Gastroesophageal sphincter (tissue), 4 donors: ENCODE measurements around the gene CCL27. TPM values are rescaled to one million over a fixed set of nuclear protein-coding genes. Genes with fewer than 3 reads are reported as not detected.
A peak's percentile ranks its signal among the peaks of the same experiment; 100 is the strongest.

ENCODE experiments used
- ATAC-seq: fragments of 150-250 bp; one replicate; pipeline ENCODE4 v1.9.1; 2016; ENCODE audit warnings: mild to moderate bottlenecking, moderate library complexity
- H3K27ac ChIP-seq, 4 donors: fragments of 200-600 bp; sonication (generic) in 3 of 4; 1 replicate in 3 of 4; 2 replicates in 1 of 4; pipeline ENCODE4 v1.5.1; 2016 to 2019
- H3K27me3 ChIP-seq: fragments of 200-600 bp; sonication (generic); one replicate; pipeline ENCODE4 v1.5.1; 2019
- H3K36me3 ChIP-seq, 2 donors: fragments of 200-600 bp; sonication (generic); one replicate each; pipeline ENCODE4 v1.5.1; 2019; ENCODE audit warnings: control low read depth in 1 of 2
- H3K4me1 ChIP-seq, 3 donors: fragments of 200-600 bp; sonication (generic); 1 replicate in 2 of 3; 2 replicates in 1 of 3; pipeline ENCODE4 v1.5.1; 2016 to 2019; ENCODE audit warnings: control low read depth in 2 of 3
- H3K4me3 ChIP-seq, 2 donors: fragments of 200-600 bp; sonication (generic); one replicate each; pipeline ENCODE4 v1.5.1; 2019; ENCODE audit warnings: mild to moderate bottlenecking in 1 of 2, moderate library complexity in 1 of 2
- H3K9me3 ChIP-seq, 3 donors: fragments of 200-600 bp; sonication (generic); one replicate each; pipeline ENCODE4 v1.5.1; 2017 to 2019; ENCODE audit warnings: control low read depth in 2 of 3
- CTCF ChIP-seq, 4 experiments: fragments of 200-600 bp in 2 of 4; fragments of 450-650 bp in 2 of 4; sonication (generic) in 1 of 4; IDR thresholded peaks; one replicate each; pipeline ENCODE4 v1.5.1; 2017 to 2019; ENCODE audit warnings: antibody characterized with exemption in 4 of 4, mild to moderate bottlenecking in 2 of 4, moderate library complexity in 2 of 4
- EP300 ChIP-seq: sonication (generic); formaldehyde crosslinking; IDR thresholded peaks from one replicate; pipeline ENCODE4 v1.6.1; 2017; ENCODE audit warnings: antibody characterized with exemption, mild to moderate bottlenecking
- POLR2A ChIP-seq, 2 donors: fragments of 450-650 bp; IDR thresholded peaks; one replicate each; pipeline ENCODE4 v1.6.1; 2017; ENCODE audit warnings: antibody characterized with exemption in 2 of 2, mild to moderate bottlenecking in 2 of 2, moderate library complexity in 1 of 2
- POLR2AphosphoS5 ChIP-seq: sonication (generic); formaldehyde crosslinking; IDR thresholded peaks from one replicate; pipeline ENCODE4 v1.6.1; 2017; ENCODE audit warnings: antibody characterized with exemption
- WGBS, 2 donors: methylation state at CpG; one replicate each; pipeline ENCODE4 v1.1.5; 2018; ENCODE audit warnings: low coverage in 1 of 2; 5-methylcytosine and 5-hydroxymethylcytosine counted together
- total RNA-seq, 4 donors: library from RNA; depleted of rRNA; stranded (reverse); fragments of >200 nt; gene quantifications; one replicate each; pipeline ENCODE4 v1.1.0, GENCODE V29; 2016

CCL27 gene
- not detected for total RNA-seq

GRCh38 chr9:34662526-34663302 lies at the start of gene CCL27:
CCL27 (minus strand) TSS chr9:34662657; CDS start chr9:34662633, 24 bp downstream.
- no peak for ATAC-seq
- WGBS, 2 donors: 89 to 90% methylated on average over 1 to 3 of the region's 4 CpGs
- H3K36me3 ChIP-seq: peaks cover 0 to 44% of the 10 kb centered on the region in 2 donors
- H3K4me1 ChIP-seq: peaks cover 0 to 35% (median 13%) of the 10 kb centered on the region in 3 donors
- no peaks in the 10 kb centered on the region for H3K27me3 ChIP-seq
- H3K9me3 ChIP-seq: no peaks in the 10 kb centered on the region
- H3K27ac ChIP-seq: peak within 1 kb of the TSS in 2 of 4 donors; percentile 99 to 100
- no peak for TF ChIP-seq POLR2A (IDR thresholded peaks at IDR 0.05)
- TF ChIP-seq CTCF (IDR thresholded peaks at IDR 0.05): no peak
- no peak for TF ChIP-seq EP300
- no peak for TF ChIP-seq POLR2AphosphoS5
- H3K4me3 ChIP-seq: no peak within 1 kb of the TSS

- Histone ChIP-seq H3K9me3 (no peaks in the 10 kb centered on the region), H3K36me3 (no peaks in the 10 kb centered on the region), H3K4me3 (no peak overlapping the region), H3K4me1 (peaks cover 0 to 9% (median 0%) of the 10 kb centered on the region in 3 donors), H3K27ac (no peak overlapping the region), H3K27me3 (no peaks in the 10 kb centered on the region)
- TF ChIP-seq CTCF (IDR thresholded peaks at IDR 0.05) (no peak), EP300 (no peak), POLR2A (IDR thresholded peaks at IDR 0.05) (no peak), POLR2AphosphoS5 (no peak)
- no peak for ATAC-seq
- 64 to 89% methylated on average over 1 of the region's 1 CpG for WGBS, 2 donors
These were observed 49.7 kb upstream of the CCL27 start for GRCh38 chr9:34712140-34712539.

- H3K27ac ChIP-seq: no peak within 1 kb of the TSS
- no peaks in the 10 kb centered on the region for H3K9me3 ChIP-seq
- no peak for ATAC-seq
- H3K4me1 ChIP-seq: peaks cover 0 to 9% (median 0%) of the 10 kb centered on the region in 3 donors
- H3K36me3 ChIP-seq: no peaks in the 10 kb centered on the region
- no peaks in the 10 kb centered on the region for H3K27me3 ChIP-seq
- H3K4me3 ChIP-seq: no peak within 1 kb of the TSS
- WGBS, 2 donors: 31 to 33% methylated on average over 1 to 2 of the region's 2 CpGs
- TF ChIP-seq POLR2AphosphoS5 (no peak), CTCF (IDR thresholded peaks at IDR 0.05) (no peak), EP300 (no peak), POLR2A (IDR thresholded peaks at IDR 0.05) (no peak)
These were observed 47.6 kb upstream of the CCL27 start, which contains the start of gene CCL21 for GRCh38 chr9:34710023-34710422. CCL21 (minus strand) TSS chr9:34710136; CDS start chr9:34710066, 70 bp downstream.

GRCh38 chr9:34709196-34709978 lies 46.9 kb upstream of the CCL27 start:
- TF ChIP-seq EP300 (no peak), POLR2AphosphoS5 (no peak), POLR2A (IDR thresholded peaks at IDR 0.05) (no peak), CTCF (IDR thresholded peaks at IDR 0.05) (no peak)
- no peak overlapping the region for H3K27ac ChIP-seq
- no peak for ATAC-seq

More at GRCh38 chr9:34709196-34709978, 46.9 kb upstream of the CCL27 start:
- H3K4me3 ChIP-seq: no peak overlapping the region
- no peaks in the 10 kb centered on the region for H3K9me3 ChIP-seq
- H3K36me3 ChIP-seq: no peaks in the 10 kb centered on the region
- no peaks in the 10 kb centered on the region for H3K27me3 ChIP-seq
- peaks cover 0 to 9% (median 0%) of the 10 kb centered on the region in 3 donors for H3K4me1 ChIP-seq
- 90 to 100% methylated on average over 1 to 2 of the region's 9 CpGs for WGBS, 2 donors
